CD14-positive monocyte (primary cell): ENCODE data around the gene TBC1D5. TPM values are rescaled to one million over a fixed set of nuclear protein-coding genes. Genes with fewer than 3 reads are reported as not detected.

ENCODE experiments used
- DNase-seq, 3 donors: peaks; one replicate each; pipeline ENCODE4 v3.0.0-alpha.2; 2011 to 2022
- H2AFZ ChIP-seq: 2 replicates; pipeline ENCODE4 v1.6.0; 2012; ENCODE audit warnings: mild to moderate bottlenecking, low read depth, low read length, inconsistent platforms; ENCODE audit not compliant: insufficient read depth, poor library complexity, severe bottlenecking
- H3K27ac ChIP-seq, 2 donors: 1 replicate in 1 of 2; 2 replicates in 1 of 2; pipeline ENCODE4 v1.5.1; 2012 to 2013; ENCODE audit warnings: low read length in 2 of 2, control low read depth in 1 of 2, inconsistent platforms in 1 of 2, low read depth in 1 of 2, mild to moderate bottlenecking in 1 of 2
- H3K27me3 ChIP-seq, 2 donors: one replicate each; pipeline versions ENCODE4 v1.6.0 to v1.6.1; 2011 to 2013; ENCODE audit warnings: low read length in 2 of 2; ENCODE audit not compliant: control insufficient read depth in 2 of 2, insufficient read depth in 2 of 2
- H3K36me3 ChIP-seq, 2 donors: replicated peaks in 1 of 2; 1 replicate in 1 of 2; 2 replicates in 1 of 2; pipeline versions ENCODE4 v1.5.1 to v1.6.1; 2012 to 2013; ENCODE audit warnings: low read length in 2 of 2, control low read depth in 1 of 2, inconsistent platforms in 1 of 2, mild to moderate bottlenecking in 1 of 2; ENCODE audit not compliant: insufficient read depth in 2 of 2, control insufficient read depth in 1 of 2
- H3K4me1 ChIP-seq, 2 donors: 1 replicate in 1 of 2; 2 replicates in 1 of 2; pipeline versions ENCODE4 v1.5.1 to v1.6.1; 2012 to 2013; ENCODE audit warnings: low read length in 2 of 2, control low read depth in 1 of 2, inconsistent platforms in 1 of 2, mild to moderate bottlenecking in 1 of 2, moderate library complexity in 1 of 2; ENCODE audit not compliant: insufficient read depth in 2 of 2, control insufficient read depth in 1 of 2
- H3K4me2 ChIP-seq: replicated peaks from 2 replicates; pipeline ENCODE3; 2012; ENCODE audit warnings: low read length, moderate library complexity, mild to moderate bottlenecking; ENCODE audit not compliant: poor library complexity, severe bottlenecking; ENCODE audit errors: extremely low read depth
- H3K4me3 ChIP-seq, 3 experiments: fragments of 200-600 bp in 1 of 3; sonication (generic) in 1 of 3; replicated peaks in 1 of 3; 1 replicate in 2 of 3; 2 replicates in 1 of 3; pipeline ENCODE4 v1.5.1; 2011 to 2013; ENCODE audit warnings: low read length in 3 of 3, mild to moderate bottlenecking in 3 of 3, control low read depth in 2 of 3, low read depth in 2 of 3, inconsistent platforms in 1 of 3, moderate library complexity in 1 of 3
- H3K79me2 ChIP-seq: 2 replicates; pipeline ENCODE4 v1.6.0; 2012; ENCODE audit warnings: mild to moderate bottlenecking, control low read depth, inconsistent platforms, low read length, moderate library complexity; ENCODE audit not compliant: insufficient read depth
- H3K9ac ChIP-seq: 2 replicates; pipeline ENCODE4 v1.6.0; 2017; ENCODE audit warnings: low read length, mild to moderate bottlenecking; ENCODE audit not compliant: insufficient read depth, poor library complexity, severe bottlenecking
- H3K9me3 ChIP-seq, 2 donors: replicated peaks in 1 of 2; 1 replicate in 1 of 2; 2 replicates in 1 of 2; pipeline versions ENCODE4 v1.5.1 to v1.6.1; 2012 to 2013; ENCODE audit warnings: low read length in 2 of 2, control low read depth in 1 of 2; ENCODE audit not compliant: control insufficient read depth in 1 of 2, insufficient read depth in 1 of 2
- H4K20me1 ChIP-seq: 2 replicates; pipeline ENCODE4 v1.6.0; 2012; ENCODE audit warnings: mild to moderate bottlenecking, low read length, control low read depth, moderate library complexity; ENCODE audit not compliant: insufficient read depth
- H3K27ac Mint-ChIP-seq, 7 donors: one replicate each; pipeline ENCODE4 v1.8.0; 2020; ENCODE audit warnings: mild to moderate bottlenecking in 7 of 7, mixed read lengths in 7 of 7, moderate library complexity in 6 of 7, inconsistent platforms in 2 of 7
- H3K27me3 Mint-ChIP-seq, 3 donors: one replicate each; pipeline ENCODE4 v1.8.0; 2021 to 2022; ENCODE audit warnings: low read depth in 3 of 3, mild to moderate bottlenecking in 3 of 3, mixed read lengths in 3 of 3, moderate library complexity in 3 of 3, inconsistent platforms in 1 of 3
- H3K36me3 Mint-ChIP-seq, 2 donors: one replicate each; pipeline ENCODE4 v1.8.0; 2020; ENCODE audit warnings: mixed read lengths in 2 of 2, inconsistent platforms in 1 of 2, mild to moderate bottlenecking in 1 of 2
- H3K4me1 Mint-ChIP-seq: one replicate; pipeline ENCODE4 v1.8.0; 2020; ENCODE audit warnings: mild to moderate bottlenecking, mixed read lengths
- H3K4me3 Mint-ChIP-seq, 2 donors: one replicate each; pipeline ENCODE4 v1.8.0; 2020; ENCODE audit warnings: mild to moderate bottlenecking in 2 of 2, mixed read lengths in 2 of 2, moderate library complexity in 1 of 2
- H3K9me3 Mint-ChIP-seq, 7 donors: one replicate each; pipeline ENCODE4 v1.8.0; 2020 to 2022; ENCODE audit warnings: mixed read lengths in 7 of 7, mild to moderate bottlenecking in 6 of 7, moderate library complexity in 6 of 7, inconsistent platforms in 2 of 7
- CTCF ChIP-seq: fragments of 200-600 bp; IDR thresholded peaks from one replicate; pipeline ENCODE4 v1.8.0; 2022; ENCODE audit warnings: antibody characterized with exemption, mild to moderate bottlenecking
- WGBS: methylation state at CpG from one replicate; pipeline ENCODE4 v1.1.5; 2013; ENCODE audit warnings: missing lambda C conversion rate; ENCODE audit not compliant: insufficient coverage; 5-methylcytosine and 5-hydroxymethylcytosine counted together
- intact Hi-C, 2 donors: fragments of 100-400 bp; cut with micrococcal nuclease; formaldehyde crosslinking; loops; one replicate each; pipeline versions ENCODE4 v1.15.0 to v1.15.1; 2023
- polyA plus RNA-seq, 3 donors: library from polyadenylated mRNA; depleted of rRNA in 1 of 3; unstranded in 2 of 3; stranded (reverse) in 1 of 3; fragments of 300-500 nt in 2 of 3; fragments of >200 nt in 1 of 3; fragmentation: Illumina TruSeq in 2 of 3; gene quantifications; 1 replicate in 2 of 3; 2 replicates in 1 of 3; pipeline ENCODE4 v1.2.3, GENCODE V29; 2012 to 2021

The TBC1D5 gene
- polyA plus RNA-seq, 3 donors, result 17.6 to 35.3 (median 21.0) TPM

- Histone ChIP-seq H3K36me3 (peaks cover 0 to 7% of the 10 kb centered on the region in 2 donors), H3K4me2 (no peak overlapping the region), H3K9ac (no peak overlapping the region), H3K27ac (no peak overlapping the region), H3K4me1 (no peaks in the 10 kb centered on the region), H4K20me1 (no peaks in the 10 kb centered on the region), H3K27me3 (no peaks in the 10 kb centered on the region), H3K9me3 (no peaks in the 10 kb centered on the region), H3K4me3 (no peak overlapping the region), H2AFZ (no peak overlapping the region), H3K79me2 (no peaks in the 10 kb centered on the region)
- Mint-ChIP-seq H3K4me3 (no peak overlapping the region), H3K27ac (no peak overlapping the region), H3K36me3 (peaks cover 20 to 23% of the 10 kb centered on the region in 2 donors), H3K9me3 (peaks cover 0 to 2% (median 1%) of the 10 kb centered on the region in 7 donors), H3K27me3 (peaks cover 0 to 2% (median 0%) of the 10 kb centered on the region in 3 donors), H3K4me1 (no peaks in the 10 kb centered on the region)
- DNase-seq, result no peak
- TF ChIP-seq CTCF, result no peak
- intact Hi-C loops, result no loop called here
- whole genome bisulfite sequencing, result no CpG with 5 or more reads among the region's 2 CpGs
Observed at GRCh38 chr3:17340693-17341092, 401.7 kb downstream of the TBC1D5 start.

GRCh38 chr3:17340261-17340660 lies 402.2 kb downstream of the TBC1D5 start:
- intact Hi-C loops, result no loop called here
- H3K4me1 Mint-ChIP-seq, result no peaks in the 10 kb centered on the region
- Histone ChIP-seq H3K4me1 (no peaks in the 10 kb centered on the region), H3K27ac (no peak overlapping the region), H3K9ac (no peak overlapping the region), H4K20me1 (no peaks in the 10 kb centered on the region), H3K4me2 (no peak overlapping the region), H3K4me3 (no peak overlapping the region), H3K27me3 (no peaks in the 10 kb centered on the region), H3K9me3 (no peaks in the 10 kb centered on the region), H2AFZ (no peak overlapping the region), H3K79me2 (no peaks in the 10 kb centered on the region), H3K36me3 (peaks cover 0 to 7% of the 10 kb centered on the region in 2 donors)
- no peak for TF ChIP-seq CTCF
- no peak overlapping the region for H3K4me3 Mint-ChIP-seq
- no CpG with 5 or more reads among the region's 1 CpG for WGBS
- H3K27ac Mint-ChIP-seq, result no peak overlapping the region
- H3K36me3 Mint-ChIP-seq, result peaks cover 20 to 23% of the 10 kb centered on the region in 2 donors
- DNase-seq, result no peak
- peaks cover 0 to 2% (median 0%) of the 10 kb centered on the region in 7 donors for H3K9me3 Mint-ChIP-seq
- peaks cover 0 to 2% (median 0%) of the 10 kb centered on the region in 3 donors for H3K27me3 Mint-ChIP-seq
